ENCODE results near the gene TMEM161A.

GRCh38 chr19:19147344-19147743 is 9.1 kb upstream of the TMEM161A start:
- no peak for TF ChIP-seq POLR2AphosphoS5 (IDR thresholded peaks at IDR 0.05; ENCODE audit: control insufficient read depth, insufficient read depth, low read depth, low read length)
- TF ChIP-seq CTCF (IDR thresholded peaks at IDR 0.05 in 2 of 3, conservative IDR thresholded peaks at IDR 0.05 in 1 of 3; ENCODE audit: insufficient read depth in 2 of 3, low read depth in 1 of 3, low read length in 3 of 3): no peak
- no peak for TF ChIP-seq HDAC2 (IDR thresholded peaks at IDR 0.05)
- no peak for TF ChIP-seq JUND (IDR thresholded peaks at IDR 0.05; ENCODE audit: borderline replicate concordance, low read depth, low read length)
- no peak for TF ChIP-seq JUND (tag; IDR thresholded peaks at IDR 0.05; ENCODE audit: borderline replicate concordance, low read depth, low read length)
- no peak for TF ChIP-seq TAF9B (IDR thresholded peaks at IDR 0.05; ENCODE audit: partially characterized antibody)
